GM12878 (cell line): Measurements from ENCODE around the gene CCDC15. TPM values are rescaled to one million over a fixed set of nuclear protein-coding genes. Genes with fewer than 3 reads are reported as not detected.

Experiments used
- ATAC-seq: fragments of 200-7000 bp; cut with Tn5 transposase; 3 replicates; pipeline ENCODE4 v1.9.1; 2020; ENCODE audit warnings: mild to moderate bottlenecking, moderate library complexity
- BruUV-seq: library from RNA; stranded (reverse); fragments of 400-500 nt; replicated peaks from 2 replicates; lab custom pipeline; 2021; lab: Mats Ljungman, UMichigan
- CTCF ChIA-PET: fragments of 300-600 bp; sonication (Branson Sonifier 250); formaldehyde crosslinking; extraction: SDS; loops from one replicate; lab custom pipeline; 2021; ENCODE audit warnings: inconsistent platforms; lab: Yijun Ruan, JAX
- POLR2A ChIA-PET: fragments of 350-600 bp; formaldehyde crosslinking; extraction: SDS; loops from one replicate; lab custom pipeline; 2021; ENCODE audit warnings: inconsistent platforms; lab: Charles Lee
- RAD21 ChIA-PET: fragments of 300-600 bp; sonication (Branson Sonifier 250); formaldehyde crosslinking; loops from one replicate; lab custom pipeline; 2023; ENCODE audit warnings: antibody characterized with exemption; ENCODE audit not compliant: unreplicated experiment; lab: Charles Lee
- SMC1A ChIA-PET: fragments of 300-600 bp; sonication (Branson Sonifier 250); formaldehyde crosslinking; loops from one replicate; lab custom pipeline; 2023; ENCODE audit not compliant: unreplicated experiment, uncharacterized antibody; lab: Charles Lee
- DNase-seq: peaks from one replicate; pipeline ENCODE4 v3.0.0-alpha.2; 2011; ENCODE audit warnings: low read depth, low spot score
- FAIRE-seq: peaks from 3 replicates; lab custom pipeline; 2011; peaks lifted over from hg19 to GRCh38; lab: Jason Lieb, UNC
- H2AFZ ChIP-seq: 2 replicates; pipeline ENCODE4 v1.6.0; 2011; ENCODE audit warnings: low read depth, low read length, control low read depth; ENCODE audit not compliant: control insufficient read depth
- H3K27ac ChIP-seq: 2 replicates; pipeline ENCODE4 v1.5.1; 2011; ENCODE audit warnings: control low read depth; ENCODE audit not compliant: control insufficient read depth, insufficient read depth
- H3K27me3 ChIP-seq, 2 experiments: replicated peaks in 1 of 2; 2 replicates each; pipeline versions ENCODE4 v1.6.0 to v1.6.1; 2011; ENCODE audit warnings: low read length in 1 of 2; ENCODE audit not compliant: control insufficient read depth in 2 of 2, insufficient read depth in 2 of 2
- H3K36me3 ChIP-seq, 2 experiments: 2 replicates each; pipeline ENCODE4 v1.5.1; 2011; ENCODE audit warnings: low read length in 1 of 2; ENCODE audit not compliant: control insufficient read depth in 2 of 2, insufficient read depth in 2 of 2
- H3K4me1 ChIP-seq: 2 replicates; pipeline ENCODE4 v1.6.1; 2011; ENCODE audit warnings: mild to moderate bottlenecking, low read length, moderate library complexity, mixed read lengths; ENCODE audit not compliant: control insufficient read depth, insufficient read depth
- H3K4me2 ChIP-seq: 2 replicates; pipeline ENCODE4 v1.6.0; 2011; ENCODE audit warnings: control low read depth; ENCODE audit not compliant: control insufficient read depth, insufficient read depth
- H3K4me3 ChIP-seq: fragments of 200-600 bp; sonication (generic); 2 replicates; pipeline ENCODE4 v1.5.1; 2016
- H3K79me2 ChIP-seq: 2 replicates; pipeline ENCODE4 v1.6.0; 2011; ENCODE audit warnings: low read length; ENCODE audit not compliant: control insufficient read depth, insufficient read depth
- H3K9ac ChIP-seq: 2 replicates; pipeline ENCODE4 v1.8.0; 2011; ENCODE audit warnings: low read length, control low read depth, mixed read lengths; ENCODE audit not compliant: control insufficient read depth, insufficient read depth
- H3K9me3 ChIP-seq: replicated peaks from 3 replicates; pipeline ENCODE4 v1.5.1; 2011; ENCODE audit warnings: mild to moderate bottlenecking, low read length; ENCODE audit not compliant: control insufficient read depth, insufficient read depth
- H4K20me1 ChIP-seq: 2 replicates; pipeline ENCODE4 v1.6.0; 2011; ENCODE audit not compliant: control insufficient read depth, insufficient read depth
- CEBPB ChIP-seq, 2 experiments: fragments of 150-350 bp in 1 of 2; IDR thresholded peaks; 2 replicates each; pipeline ENCODE4 v1.6.1; 2012 to 2014; ENCODE audit warnings: low read depth in 2 of 2, low read length in 2 of 2, borderline replicate concordance in 1 of 2, inconsistent platforms in 1 of 2
- CREB1 ChIP-seq: IDR thresholded peaks from 2 replicates; pipeline ENCODE4 v1.6.1; 2012; ENCODE audit warnings: low read depth, mild to moderate bottlenecking, inconsistent platforms
- EED ChIP-seq: sonication (generic); IDR thresholded peaks from 2 replicates; pipeline ENCODE4 v1.6.1; 2016; ENCODE audit warnings: antibody characterized with exemption, low read depth
- EGR1 ChIP-seq, 2 experiments: IDR thresholded peaks; 1 replicate in 1 of 2; 2 replicates in 1 of 2; pipeline ENCODE4 v1.6.1; 2011 to 2012; ENCODE audit warnings: low read depth in 2 of 2, low read length in 2 of 2, borderline replicate concordance in 1 of 2, mild to moderate bottlenecking in 1 of 2, moderate library complexity in 1 of 2
- JUNB ChIP-seq: IDR thresholded peaks from 2 replicates; pipeline ENCODE4 v1.6.1; 2016; ENCODE audit warnings: antibody characterized with exemption, mild to moderate bottlenecking
- JUND ChIP-seq: IDR thresholded peaks from 2 replicates; pipeline ENCODE4 v1.6.1; 2012; ENCODE audit warnings: low read depth, mild to moderate bottlenecking, low read length, improper control_type of control experiment, moderate library complexity
- MEF2A ChIP-seq: IDR thresholded peaks from 2 replicates; pipeline ENCODE4 v1.6.1; 2011; ENCODE audit warnings: low read depth, mild to moderate bottlenecking, low read length, moderate library complexity; ENCODE audit not compliant: insufficient read depth
- MYB ChIP-seq: fragments of 150-350 bp; IDR thresholded peaks from 2 replicates; pipeline ENCODE4 v1.6.1; 2014; ENCODE audit warnings: mild to moderate bottlenecking, low read depth, low read length, borderline replicate concordance
- MYC ChIP-seq: IDR thresholded peaks from 2 replicates; pipeline ENCODE4 v1.6.1; 2011; ENCODE audit warnings: mild to moderate bottlenecking, low read length, moderate library complexity, inconsistent platforms; ENCODE audit not compliant: insufficient read depth, insufficient replicate concordance, insufficient read length, severe bottlenecking
- SUZ12 ChIP-seq: fragments of 200-600 bp; sonication (generic); IDR thresholded peaks from one replicate; pipeline ENCODE4 v1.6.1; 2018; ENCODE audit warnings: antibody characterized with exemption, mild to moderate bottlenecking; ENCODE audit not compliant: unreplicated experiment
- ZNF384 ChIP-seq: IDR thresholded peaks from 2 replicates; pipeline ENCODE4 v1.6.1; 2012; ENCODE audit warnings: low read depth, mild to moderate bottlenecking, low read length, improper control_type of control experiment, borderline replicate concordance
- WGBS: methylation state at CpG from one replicate; pipeline ENCODE4 v1.1.6; 2016; ENCODE audit warnings: low lambda C conversion rate; ENCODE audit not compliant: insufficient replicate concordance, insufficient coverage; ENCODE audit errors: missing lambda C conversion rate; 5-methylcytosine and 5-hydroxymethylcytosine counted together
- in situ Hi-C: fragments of 300-500 bp; cut with MboI; formaldehyde crosslinking; loops from 9 replicates; pipeline ENCODE4 v1.14.3; 2018; ENCODE audit warnings: mixed read lengths
- intact Hi-C: fragments of 100-400 bp; cut with micrococcal nuclease; formaldehyde crosslinking; loops from one replicate; pipeline ENCODE4 v1.14.2; 2022; ENCODE audit not compliant: unreplicated experiment
- polyA plus RNA-seq, 11 experiments: library from polyadenylated mRNA; depleted of rRNA in 4 of 11; unstranded in 6 of 11; stranded (reverse) in 5 of 11; fragments of >200 nt; fragmentation: Nextera tagmentation in 4 of 11; fragmentation: Illumina TruSeq in 1 of 11; extraction: Ambion mirVana in 4 of 11; extraction: Trizol in 1 of 11; gene quantifications; 1 replicate in 1 of 11; 2 replicates in 10 of 11; pipeline versions ENCODE4 v1.2.1 to v1.2.3, GENCODE V29; 2011 to 2016; ENCODE audit warnings: inconsistent platforms in 2 of 11, missing spikeins in 2 of 11, low read depth in 1 of 11
- total RNA-seq, 4 experiments: library from RNA; depleted of rRNA in 3 of 4; stranded (reverse); fragments of >200 nt in 3 of 4; fragmentation: Illumina TruSeq in 1 of 4; extraction: Trizol in 1 of 4; gene quantifications; 2 replicates each; pipeline versions ENCODE4 v1.2.1 to v1.2.3, GENCODE V29; 2013 to 2021
- TF ChIP-seq, protein P1 (sequence below): IDR thresholded peaks from 2 replicates; pipeline ENCODE4 v1.6.1; 2012; ENCODE audit warnings: low read length, inconsistent platforms
- TF ChIP-seq, protein P2 (sequence below): fragments of 450-650 bp; IDR thresholded peaks from 2 replicates; pipeline ENCODE4 v1.6.1; 2017; ENCODE audit warnings: low read depth, mild to moderate bottlenecking, moderate library complexity
- TF ChIP-seq, protein P3 (sequence below): fragments of 450-650 bp; IDR thresholded peaks from 2 replicates; pipeline ENCODE4 v1.6.1; 2017; ENCODE audit warnings: mild to moderate bottlenecking, moderate library complexity

The CCDC15 gene
- total and polyA plus RNA-seq, 10 of the 15 experiments (the other 5 are each of a cell fraction or from before 2014, with no cell fraction given), result 2.0 to 5.3 (median 3.3) TPM

DNA sequence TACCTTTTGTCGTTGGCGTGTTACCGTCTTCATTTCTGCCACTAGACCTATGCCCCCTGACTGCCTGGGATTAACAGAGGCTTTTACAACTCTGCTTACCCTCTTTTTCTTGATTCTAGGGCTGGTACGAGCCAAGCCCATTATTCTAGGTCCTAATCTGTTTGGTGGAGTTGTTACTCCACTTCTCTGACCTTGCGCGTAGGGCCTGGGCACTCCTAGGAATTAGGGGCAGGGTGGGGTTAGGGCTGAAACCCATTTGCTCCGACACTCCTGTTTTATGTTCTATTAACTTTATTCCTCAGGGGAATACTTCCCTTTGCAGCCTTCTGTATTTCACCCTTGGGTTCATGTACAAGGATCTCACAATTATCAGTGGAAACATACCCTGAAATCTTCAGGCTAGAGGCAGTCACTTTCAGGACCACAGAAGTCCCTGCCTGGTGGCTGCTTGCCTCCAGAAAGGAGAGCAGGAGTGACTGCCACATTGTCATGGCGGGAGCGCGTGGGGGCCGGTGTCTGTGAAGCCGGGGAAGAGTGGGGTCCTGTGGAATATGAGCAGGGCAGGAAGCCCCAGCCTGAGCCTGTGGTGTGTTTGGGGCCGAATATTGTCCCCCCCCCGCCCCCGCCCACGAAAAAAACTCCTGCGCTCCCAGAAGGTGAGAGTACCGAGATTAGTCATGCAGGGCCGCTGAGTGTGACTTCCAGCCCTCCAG, 108.4 kb downstream of the CCDC15 start:
- CTCF ChIA-PET, result interaction anchor here (1.2 to 2.1 kb wide), 5 partner anchors 10 to 79 kb away, joined by 4 to 20 read pairs (median 7); partner anchors contain the start of gene TMEM218
- 61% methylated on average over 14 of the region's 19 CpGs for WGBS
- H3K4me1 ChIP-seq, result peaks cover 4% of the 10 kb centered on the region; the same call in 1 of the 2 replicates
- SMC1A ChIA-PET, result interaction anchor here (1.5 to 3.0 kb wide), 5 partner anchors 8 to 80 kb away, joined by 3 to 36 read pairs (median 8); partner anchors contain the start of gene TMEM218
- TF ChIP-seq, protein P1, sequence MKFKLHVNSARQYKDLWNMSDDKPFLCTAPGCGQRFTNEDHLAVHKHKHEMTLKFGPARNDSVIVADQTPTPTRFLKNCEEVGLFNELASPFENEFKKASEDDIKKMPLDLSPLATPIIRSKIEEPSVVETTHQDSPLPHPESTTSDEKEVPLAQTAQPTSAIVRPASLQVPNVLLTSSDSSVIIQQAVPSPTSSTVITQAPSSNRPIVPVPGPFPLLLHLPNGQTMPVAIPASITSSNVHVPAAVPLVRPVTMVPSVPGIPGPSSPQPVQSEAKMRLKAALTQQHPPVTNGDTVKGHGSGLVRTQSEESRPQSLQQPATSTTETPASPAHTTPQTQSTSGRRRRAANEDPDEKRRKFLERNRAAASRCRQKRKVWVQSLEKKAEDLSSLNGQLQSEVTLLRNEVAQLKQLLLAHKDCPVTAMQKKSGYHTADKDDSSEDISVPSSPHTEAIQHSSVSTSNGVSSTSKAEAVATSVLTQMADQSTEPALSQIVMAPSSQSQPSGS, result no peak
- TF ChIP-seq MYC (no peak), EED (peak; percentile 94; the same call in 1 of the 2 replicates), ZNF384 (peak; percentile 50; the same call in 1 of the 2 replicates), SUZ12 (no peak), MEF2A (no peak), MYB (no peak), CREB1 (no peak), CEBPB (IDR thresholded peaks at IDR 0.05; ENCODE audit: borderline replicate concordance in 1 of 2, low read depth in 2 of 2, low read length in 2 of 2) (no peak), JUNB (peak; percentile 48; the same call in 1 of the 2 replicates), JUND (0 out of 2 replicates have a peak, but pooled peaks have one; percentile 53), EGR1 (IDR thresholded peaks at IDR 0.05; ENCODE audit: borderline replicate concordance in 1 of 2, low read depth in 2 of 2, low read length in 2 of 2) (0 out of 3 replicates have a peak, but pooled peaks of 1 of the 2 experiments have one; percentile 23)
- TF ChIP-seq, protein P2, sequence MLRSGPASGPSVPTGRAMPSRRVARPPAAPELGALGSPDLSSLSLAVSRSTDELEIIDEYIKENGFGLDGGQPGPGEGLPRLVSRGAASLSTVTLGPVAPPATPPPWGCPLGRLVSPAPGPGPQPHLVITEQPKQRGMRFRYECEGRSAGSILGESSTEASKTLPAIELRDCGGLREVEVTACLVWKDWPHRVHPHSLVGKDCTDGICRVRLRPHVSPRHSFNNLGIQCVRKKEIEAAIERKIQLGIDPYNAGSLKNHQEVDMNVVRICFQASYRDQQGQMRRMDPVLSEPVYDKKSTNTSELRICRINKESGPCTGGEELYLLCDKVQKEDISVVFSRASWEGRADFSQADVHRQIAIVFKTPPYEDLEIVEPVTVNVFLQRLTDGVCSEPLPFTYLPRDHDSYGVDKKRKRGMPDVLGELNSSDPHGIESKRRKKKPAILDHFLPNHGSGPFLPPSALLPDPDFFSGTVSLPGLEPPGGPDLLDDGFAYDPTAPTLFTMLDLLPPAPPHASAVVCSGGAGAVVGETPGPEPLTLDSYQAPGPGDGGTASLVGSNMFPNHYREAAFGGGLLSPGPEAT, result peak; percentile 89
- TF ChIP-seq, protein P3, sequence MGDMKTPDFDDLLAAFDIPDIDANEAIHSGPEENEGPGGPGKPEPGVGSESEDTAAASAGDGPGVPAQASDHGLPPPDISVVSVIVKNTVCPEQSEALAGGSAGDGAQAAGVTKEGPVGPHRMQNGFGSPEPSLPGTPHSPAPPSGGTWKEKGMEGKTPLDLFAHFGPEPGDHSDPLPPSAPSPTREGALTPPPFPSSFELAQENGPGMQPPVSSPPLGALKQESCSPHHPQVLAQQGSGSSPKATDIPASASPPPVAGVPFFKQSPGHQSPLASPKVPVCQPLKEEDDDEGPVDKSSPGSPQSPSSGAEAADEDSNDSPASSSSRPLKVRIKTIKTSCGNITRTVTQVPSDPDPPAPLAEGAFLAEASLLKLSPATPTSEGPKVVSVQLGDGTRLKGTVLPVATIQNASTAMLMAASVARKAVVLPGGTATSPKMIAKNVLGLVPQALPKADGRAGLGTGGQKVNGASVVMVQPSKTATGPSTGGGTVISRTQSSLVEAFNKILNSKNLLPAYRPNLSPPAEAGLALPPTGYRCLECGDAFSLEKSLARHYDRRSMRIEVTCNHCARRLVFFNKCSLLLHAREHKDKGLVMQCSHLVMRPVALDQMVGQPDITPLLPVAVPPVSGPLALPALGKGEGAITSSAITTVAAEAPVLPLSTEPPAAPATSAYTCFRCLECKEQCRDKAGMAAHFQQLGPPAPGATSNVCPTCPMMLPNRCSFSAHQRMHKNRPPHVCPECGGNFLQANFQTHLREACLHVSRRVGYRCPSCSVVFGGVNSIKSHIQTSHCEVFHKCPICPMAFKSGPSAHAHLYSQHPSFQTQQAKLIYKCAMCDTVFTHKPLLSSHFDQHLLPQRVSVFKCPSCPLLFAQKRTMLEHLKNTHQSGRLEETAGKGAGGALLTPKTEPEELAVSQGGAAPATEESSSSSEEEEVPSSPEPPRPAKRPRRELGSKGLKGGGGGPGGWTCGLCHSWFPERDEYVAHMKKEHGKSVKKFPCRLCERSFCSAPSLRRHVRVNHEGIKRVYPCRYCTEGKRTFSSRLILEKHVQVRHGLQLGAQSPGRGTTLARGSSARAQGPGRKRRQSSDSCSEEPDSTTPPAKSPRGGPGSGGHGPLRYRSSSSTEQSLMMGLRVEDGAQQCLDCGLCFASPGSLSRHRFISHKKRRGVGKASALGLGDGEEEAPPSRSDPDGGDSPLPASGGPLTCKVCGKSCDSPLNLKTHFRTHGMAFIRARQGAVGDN, result no peak
- TF ChIP-seq, all 136 proteins: peak for 6
- Histone ChIP-seq H3K27me3 (no peaks in the 10 kb centered on the region; a peak in 1 of 4 replicates), H4K20me1 (no peaks in the 10 kb centered on the region), H3K9ac (peak overlapping the region; percentile 62), H3K4me2 (peak overlapping the region; percentile 93), H3K36me3 (no peaks in the 10 kb centered on the region), H3K9me3 (no peaks in the 10 kb centered on the region), H3K4me3 (peak overlapping the region; percentile 77), H3K79me2 (no peaks in the 10 kb centered on the region), H2AFZ (peak overlapping the region; percentile 73), H3K27ac (no peak overlapping the region)
- FAIRE-seq (no peak), ATAC-seq (no peak; the same call in 2 of the 3 replicates), DNase-seq (no peak)
- intact Hi-C loops (loop anchor here (2.0 to 5.0 kb wide), 2 partner anchors 80 to 104 kb away; no protein-coding TSS in a partner anchor), in situ Hi-C loops (no loop called here)
- ChIA-PET RAD21 (interaction anchor here (1.4 to 2.7 kb wide), 4 partner anchors 10 to 80 kb away, joined by 5 to 44 read pairs (median 7); partner anchors contain the start of gene TMEM218), POLR2A (interaction anchor here (0.9 to 2.1 kb wide), 5 partner anchors 9 to 48 kb away, joined by 3 to 42 read pairs (median 11); partner anchors contain the start of gene TMEM218)
- no TSS peak for BruUV-seq
